ENCODE measurements around the gene CA10. TPM values are rescaled to one million over a fixed set of nuclear protein-coding genes. Genes with fewer than 3 reads are reported as not detected.

CA10 gene
- total and polyA plus RNA-seq, 2 experiments from 2014 or later = 0.92 to 1.5 TPM

DNA sequence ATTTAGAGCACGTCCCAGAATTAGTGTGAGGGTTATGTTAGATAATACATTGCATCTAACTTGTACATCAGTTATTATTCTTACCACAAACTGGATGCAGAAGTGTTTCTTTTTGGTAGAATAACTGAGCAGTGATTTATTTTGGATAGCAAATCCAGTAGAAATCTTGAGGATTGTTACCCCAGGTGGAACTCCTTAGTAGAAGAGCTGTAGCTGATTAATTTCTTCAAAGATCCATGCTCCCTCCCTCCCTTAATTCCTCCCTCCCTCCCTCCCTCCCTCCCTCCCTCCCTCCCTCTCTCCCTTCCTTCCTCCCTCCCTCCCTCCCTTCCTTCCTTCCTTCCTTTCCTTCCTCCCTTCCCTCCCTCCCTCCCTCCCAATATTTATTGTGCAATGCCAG is 337.7 kb downstream of the CA10 start (continued):
- TF ChIP-seq, protein P1, sequence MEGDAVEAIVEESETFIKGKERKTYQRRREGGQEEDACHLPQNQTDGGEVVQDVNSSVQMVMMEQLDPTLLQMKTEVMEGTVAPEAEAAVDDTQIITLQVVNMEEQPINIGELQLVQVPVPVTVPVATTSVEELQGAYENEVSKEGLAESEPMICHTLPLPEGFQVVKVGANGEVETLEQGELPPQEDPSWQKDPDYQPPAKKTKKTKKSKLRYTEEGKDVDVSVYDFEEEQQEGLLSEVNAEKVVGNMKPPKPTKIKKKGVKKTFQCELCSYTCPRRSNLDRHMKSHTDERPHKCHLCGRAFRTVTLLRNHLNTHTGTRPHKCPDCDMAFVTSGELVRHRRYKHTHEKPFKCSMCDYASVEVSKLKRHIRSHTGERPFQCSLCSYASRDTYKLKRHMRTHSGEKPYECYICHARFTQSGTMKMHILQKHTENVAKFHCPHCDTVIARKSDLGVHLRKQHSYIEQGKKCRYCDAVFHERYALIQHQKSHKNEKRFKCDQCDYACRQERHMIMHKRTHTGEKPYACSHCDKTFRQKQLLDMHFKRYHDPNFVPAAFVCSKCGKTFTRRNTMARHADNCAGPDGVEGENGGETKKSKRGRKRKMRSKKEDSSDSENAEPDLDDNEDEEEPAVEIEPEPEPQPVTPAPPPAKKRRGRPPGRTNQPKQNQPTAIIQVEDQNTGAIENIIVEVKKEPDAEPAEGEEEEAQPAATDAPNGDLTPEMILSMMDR (conservative IDR thresholded peaks at IDR 0.05; ENCODE audit: low read depth in 2 of 2) = no peak
- TF ChIP-seq STAT1 (IDR thresholded peaks at IDR 0.05; ENCODE audit: unreplicated experiment) = no peak

DNA sequence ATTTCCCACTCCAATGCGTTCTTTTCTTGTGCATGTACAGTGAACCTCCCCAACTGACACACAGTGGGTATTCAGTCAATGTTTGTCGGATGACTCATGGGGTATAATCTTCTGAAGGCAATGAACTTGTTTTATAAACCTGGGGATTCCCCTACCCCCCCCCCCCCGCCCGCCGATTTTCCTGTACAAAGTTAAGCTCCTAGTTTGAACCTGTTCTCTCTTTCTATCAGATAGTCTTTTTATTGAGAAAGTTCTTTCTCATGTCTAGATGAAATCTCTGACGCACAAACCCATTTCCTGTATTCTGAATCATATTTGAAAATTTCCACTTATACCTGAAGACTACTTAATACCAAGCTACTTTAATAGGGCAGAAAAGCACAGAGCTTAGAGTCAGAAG is 338.3 kb downstream of the CA10 start:
- Histone ChIP-seq H3K27me3 (ENCODE audit: insufficient read depth) (no peaks in the 10 kb centered on the region), H3K4me1 (ENCODE audit: insufficient read depth) (peaks cover 5% of the 10 kb centered on the region; the same call in 1 of the 2 replicates), H4K20me1 (replicated peaks; ENCODE audit: insufficient read depth) (no peaks in the 10 kb centered on the region), H3K4me3 (no peak overlapping the region), H2AFZ (no peak overlapping the region), H3K27ac (ENCODE audit: low read depth) (no peak overlapping the region), H3K9me2 (ENCODE audit: insufficient read depth) (no peaks in the 10 kb centered on the region), H3K36me3 (ENCODE audit: insufficient read depth) (no peaks in the 10 kb centered on the region), H3K4me2 (no peak overlapping the region), H3K79me2 (replicated peaks; ENCODE audit: insufficient read depth) (no peaks in the 10 kb centered on the region), H3F3A (replicated peaks; ENCODE audit: low read depth) (no peaks in the 10 kb centered on the region)
- no peak overlapping the region for H3K4me3 Mint-ChIP-seq
- H3K4me1 Mint-ChIP-seq = no peaks in the 10 kb centered on the region
- H3K27ac Mint-ChIP-seq = no peak overlapping the region
- H3K36me3 Mint-ChIP-seq (ENCODE audit: low read depth) = no peaks in the 10 kb centered on the region
- H3K27me3 Mint-ChIP-seq (ENCODE audit: insufficient read depth, low read depth, poor library complexity) = no peaks in the 10 kb centered on the region
- no peaks in the 10 kb centered on the region for H3K9me3 Mint-ChIP-seq
- no peak for ATAC-seq
- DNase-seq (ENCODE audit: low spot score) = no peak
- TF ChIP-seq, protein P1 (conservative IDR thresholded peaks at IDR 0.05; ENCODE audit: low read depth in 2 of 2) = no peak
- no peak for TF ChIP-seq ZNF331 (CRISPR knock-in tag; IDR thresholded peaks at IDR 0.05; ENCODE audit: low read depth)
- TF ChIP-seq ZNF114 (CRISPR knock-in tag; IDR thresholded peaks at IDR 0.05) = no peak
- no peak for TF ChIP-seq JUNB (IDR thresholded peaks at IDR 0.05; ENCODE audit: unreplicated experiment)
- no peak for TF ChIP-seq STAT1 (IDR thresholded peaks at IDR 0.05; ENCODE audit: unreplicated experiment)
- TF ChIP-seq EZH2 (IDR thresholded peaks at IDR 0.05; ENCODE audit: low read depth, unreplicated experiment) = no peak
- no peak for TF ChIP-seq NANOG (IDR thresholded peaks at IDR 0.05; ENCODE audit: borderline replicate concordance)
- TF ChIP-seq, protein P2, sequence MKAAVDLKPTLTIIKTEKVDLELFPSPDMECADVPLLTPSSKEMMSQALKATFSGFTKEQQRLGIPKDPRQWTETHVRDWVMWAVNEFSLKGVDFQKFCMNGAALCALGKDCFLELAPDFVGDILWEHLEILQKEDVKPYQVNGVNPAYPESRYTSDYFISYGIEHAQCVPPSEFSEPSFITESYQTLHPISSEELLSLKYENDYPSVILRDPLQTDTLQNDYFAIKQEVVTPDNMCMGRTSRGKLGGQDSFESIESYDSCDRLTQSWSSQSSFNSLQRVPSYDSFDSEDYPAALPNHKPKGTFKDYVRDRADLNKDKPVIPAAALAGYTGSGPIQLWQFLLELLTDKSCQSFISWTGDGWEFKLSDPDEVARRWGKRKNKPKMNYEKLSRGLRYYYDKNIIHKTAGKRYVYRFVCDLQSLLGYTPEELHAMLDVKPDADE (IDR thresholded peaks at IDR 0.05) = no peak
- TF ChIP-seq, protein P3, sequence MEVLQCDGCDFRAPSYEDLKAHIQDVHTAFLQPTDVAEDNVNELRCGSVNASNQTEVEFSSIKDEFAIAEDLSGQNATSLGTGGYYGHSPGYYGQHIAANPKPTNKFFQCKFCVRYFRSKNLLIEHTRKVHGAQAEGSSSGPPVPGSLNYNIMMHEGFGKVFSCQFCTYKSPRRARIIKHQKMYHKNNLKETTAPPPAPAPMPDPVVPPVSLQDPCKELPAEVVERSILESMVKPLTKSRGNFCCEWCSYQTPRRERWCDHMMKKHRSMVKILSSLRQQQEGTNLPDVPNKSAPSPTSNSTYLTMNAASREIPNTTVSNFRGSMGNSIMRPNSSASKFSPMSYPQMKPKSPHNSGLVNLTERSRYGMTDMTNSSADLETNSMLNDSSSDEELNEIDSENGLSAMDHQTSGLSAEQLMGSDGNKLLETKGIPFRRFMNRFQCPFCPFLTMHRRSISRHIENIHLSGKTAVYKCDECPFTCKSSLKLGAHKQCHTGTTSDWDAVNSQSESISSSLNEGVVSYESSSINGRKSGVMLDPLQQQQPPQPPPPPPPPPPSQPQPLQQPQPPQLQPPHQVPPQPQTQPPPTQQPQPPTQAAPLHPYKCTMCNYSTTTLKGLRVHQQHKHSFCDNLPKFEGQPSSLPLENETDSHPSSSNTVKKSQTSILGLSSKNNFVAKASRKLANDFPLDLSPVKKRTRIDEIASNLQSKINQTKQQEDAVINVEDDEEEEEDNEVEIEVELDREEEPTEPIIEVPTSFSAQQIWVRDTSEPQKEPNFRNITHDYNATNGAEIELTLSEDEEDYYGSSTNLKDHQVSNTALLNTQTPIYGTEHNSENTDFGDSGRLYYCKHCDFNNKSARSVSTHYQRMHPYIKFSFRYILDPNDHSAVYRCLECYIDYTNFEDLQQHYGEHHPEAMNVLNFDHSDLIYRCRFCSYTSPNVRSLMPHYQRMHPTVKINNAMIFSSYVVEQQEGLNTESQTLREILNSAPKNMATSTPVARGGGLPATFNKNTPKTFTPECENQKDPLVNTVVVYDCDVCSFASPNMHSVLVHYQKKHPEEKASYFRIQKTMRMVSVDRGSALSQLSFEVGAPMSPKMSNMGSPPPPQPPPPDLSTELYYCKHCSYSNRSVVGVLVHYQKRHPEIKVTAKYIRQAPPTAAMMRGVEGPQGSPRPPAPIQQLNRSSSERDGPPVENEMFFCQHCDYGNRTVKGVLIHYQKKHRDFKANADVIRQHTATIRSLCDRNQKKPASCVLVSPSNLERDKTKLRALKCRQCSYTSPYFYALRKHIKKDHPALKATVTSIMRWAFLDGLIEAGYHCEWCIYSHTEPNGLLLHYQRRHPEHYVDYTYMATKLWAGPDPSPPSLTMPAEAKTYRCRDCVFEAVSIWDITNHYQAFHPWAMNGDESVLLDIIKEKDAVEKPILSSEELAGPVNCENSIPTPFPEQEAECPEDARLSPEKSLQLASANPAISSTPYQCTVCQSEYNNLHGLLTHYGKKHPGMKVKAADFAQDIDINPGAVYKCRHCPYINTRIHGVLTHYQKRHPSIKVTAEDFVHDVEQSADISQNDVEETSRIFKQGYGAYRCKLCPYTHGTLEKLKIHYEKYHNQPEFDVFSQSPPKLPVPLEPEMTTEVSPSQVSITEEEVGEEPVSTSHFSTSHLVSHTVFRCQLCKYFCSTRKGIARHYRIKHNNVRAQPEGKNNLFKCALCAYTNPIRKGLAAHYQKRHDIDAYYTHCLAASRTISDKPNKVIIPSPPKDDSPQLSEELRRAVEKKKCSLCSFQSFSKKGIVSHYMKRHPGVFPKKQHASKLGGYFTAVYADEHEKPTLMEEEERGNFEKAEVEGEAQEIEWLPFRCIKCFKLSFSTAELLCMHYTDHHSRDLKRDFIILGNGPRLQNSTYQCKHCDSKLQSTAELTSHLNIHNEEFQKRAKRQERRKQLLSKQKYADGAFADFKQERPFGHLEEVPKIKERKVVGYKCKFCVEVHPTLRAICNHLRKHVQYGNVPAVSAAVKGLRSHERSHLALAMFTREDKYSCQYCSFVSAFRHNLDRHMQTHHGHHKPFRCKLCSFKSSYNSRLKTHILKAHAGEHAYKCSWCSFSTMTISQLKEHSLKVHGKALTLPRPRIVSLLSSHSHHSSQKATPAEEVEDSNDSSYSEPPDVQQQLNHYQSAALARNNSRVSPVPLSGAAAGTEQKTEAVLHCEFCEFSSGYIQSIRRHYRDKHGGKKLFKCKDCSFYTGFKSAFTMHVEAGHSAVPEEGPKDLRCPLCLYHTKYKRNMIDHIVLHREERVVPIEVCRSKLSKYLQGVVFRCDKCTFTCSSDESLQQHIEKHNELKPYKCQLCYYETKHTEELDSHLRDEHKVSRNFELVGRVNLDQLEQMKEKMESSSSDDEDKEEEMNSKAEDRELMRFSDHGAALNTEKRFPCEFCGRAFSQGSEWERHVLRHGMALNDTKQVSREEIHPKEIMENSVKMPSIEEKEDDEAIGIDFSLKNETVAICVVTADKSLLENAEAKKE (CRISPR knock-in tag; IDR thresholded peaks at IDR 0.05) = no peak
- no peak for TF ChIP-seq EZH2phosphoT487 (IDR thresholded peaks at IDR 0.05; ENCODE audit: unreplicated experiment)
- TF ChIP-seq CREB1 (CRISPR knock-in tag; IDR thresholded peaks at IDR 0.05; ENCODE audit: low read depth) = no peak

Data from GM23338 (cell line).